Liver (tissue), 3 donors: Measurements from ENCODE around the gene FICD.

Experiments used
- ATF3 ChIP-seq: IDR thresholded peaks from 2 replicates; pipeline ENCODE4 v1.6.1; 2016; ENCODE audit warnings: antibody characterized with exemption
- CTCF ChIP-seq: fragments of 150-350 bp; IDR thresholded peaks from 2 replicates; pipeline ENCODE4 v1.5.1; 2017; ENCODE audit warnings: improper control_type of control experiment, low read depth, low read length; ENCODE audit not compliant: missing input control
- EGR1 ChIP-seq, 2 donors: IDR thresholded peaks; 2 replicates each; pipeline ENCODE4 v1.6.1; 2016 to 2018; ENCODE audit warnings: antibody characterized with exemption in 2 of 2, low read depth in 2 of 2
- FOXA1 ChIP-seq: IDR thresholded peaks from 2 replicates; pipeline ENCODE4 v1.6.1; 2016; ENCODE audit warnings: antibody characterized with exemption
- GABPA ChIP-seq, 2 donors: IDR thresholded peaks in 1 of 2; conservative IDR thresholded peaks in 1 of 2; 2 replicates each; pipeline ENCODE4 v1.6.1; 2016; ENCODE audit warnings: antibody characterized with exemption in 2 of 2, mild to moderate bottlenecking in 1 of 2, moderate library complexity in 1 of 2
- JUND ChIP-seq, 2 donors: IDR thresholded peaks; 2 replicates each; pipeline ENCODE4 v1.6.1; 2016; ENCODE audit warnings: antibody characterized with exemption in 2 of 2
- MAX ChIP-seq: IDR thresholded peaks from 2 replicates; pipeline ENCODE4 v1.6.1; 2016; ENCODE audit warnings: antibody characterized with exemption
- RXRA ChIP-seq, 2 donors: IDR thresholded peaks; 2 replicates each; pipeline ENCODE4 v1.6.1; 2017 to 2018; ENCODE audit warnings: antibody characterized with exemption in 2 of 2, mild to moderate bottlenecking in 1 of 2
- SP1 ChIP-seq: IDR thresholded peaks from 2 replicates; pipeline ENCODE4 v1.6.1; 2018; ENCODE audit warnings: antibody characterized with exemption, mild to moderate bottlenecking
- TAF1 ChIP-seq: conservative IDR thresholded peaks from 2 replicates; pipeline ENCODE4 v1.6.1; 2016; ENCODE audit warnings: antibody characterized with exemption, mild to moderate bottlenecking
- ZBTB33 ChIP-seq: IDR thresholded peaks from 2 replicates; pipeline ENCODE4 v1.6.1; 2016; ENCODE audit warnings: antibody characterized with exemption
- donor health status: healthy.
- donor health status: healthy.

GRCh38 chr12:108491256-108491655, 23.8 kb upstream of the FICD start:
- TF ChIP-seq GABPA (IDR thresholded peaks at IDR 0.05 in 1 of 2, conservative IDR thresholded peaks at IDR 0.05 in 1 of 2) (no peak), RXRA (IDR thresholded peaks at IDR 0.05) (no peak), TAF1 (no peak), CTCF (no peak), JUND (IDR thresholded peaks at IDR 0.05) (no peak), ATF3 (no peak), SP1 (no peak), MAX (no peak), FOXA1 (no peak), EGR1 (IDR thresholded peaks at IDR 0.05; ENCODE audit: low read depth in 2 of 2) (no peak), ZBTB33 (no peak)
